H1 (cell line): ENCODE measurements around the gene PLK5. TPM values are rescaled to one million over a fixed set of nuclear protein-coding genes. Genes with fewer than 3 reads are reported as not detected.

ENCODE experiments used
- ASH2L ChIP-seq: fragments of 200-600, 300-600 bp; sonication (generic); IDR thresholded peaks from one replicate; pipeline ENCODE4 v1.7.1; 2017; ENCODE audit warnings: low read length
- BACH1 ChIP-seq: IDR thresholded peaks from 2 replicates; pipeline ENCODE4 v1.6.1; 2012; ENCODE audit warnings: low read length, improper control_type of control experiment
- CEBPB ChIP-seq: IDR thresholded peaks from 2 replicates; pipeline ENCODE4 v1.6.1; 2012; ENCODE audit warnings: low read depth, low read length
- CHD2 ChIP-seq: IDR thresholded peaks from 2 replicates; pipeline ENCODE4 v1.6.1; 2012; ENCODE audit warnings: low read length, improper control_type of control experiment
- EZH2 ChIP-seq: fragments of 200-600 bp; sonication (generic); IDR thresholded peaks from 2 replicates; pipeline ENCODE4 v1.7.1; 2012; ENCODE audit warnings: low read depth, mild to moderate bottlenecking, moderate library complexity, low read length, inconsistent platforms; ENCODE audit not compliant: severe bottlenecking
- GABPA ChIP-seq: IDR thresholded peaks from 2 replicates; pipeline ENCODE4 v1.6.1; 2011; ENCODE audit warnings: mild to moderate bottlenecking, low read length, moderate library complexity, borderline replicate concordance; ENCODE audit not compliant: insufficient read depth
- HDAC2 ChIP-seq, 2 experiments: fragments of 300-600 bp in 1 of 2; sonication (generic) in 1 of 2; IDR thresholded peaks; 2 replicates each; pipeline ENCODE4 v1.6.1; 2011 to 2012; ENCODE audit warnings: low read depth in 2 of 2, low read length in 2 of 2, mild to moderate bottlenecking in 2 of 2, moderate library complexity in 2 of 2, borderline replicate concordance in 1 of 2, inconsistent platforms in 1 of 2
- JUND ChIP-seq: IDR thresholded peaks from 2 replicates; pipeline ENCODE4 v1.6.1; 2011; ENCODE audit warnings: mild to moderate bottlenecking, improper control_type of control experiment, low read length
- KDM4A ChIP-seq: IDR thresholded peaks from one replicate; pipeline ENCODE4 v1.7.1; 2012; ENCODE audit warnings: low read depth, mild to moderate bottlenecking, moderate library complexity, low read length, inconsistent platforms; ENCODE audit not compliant: severe bottlenecking
- MAX ChIP-seq: IDR thresholded peaks from 2 replicates; pipeline ENCODE4 v1.6.1; 2012; ENCODE audit warnings: inconsistent platforms
- PHF8 ChIP-seq: fragments of 200-600 bp; sonication (generic); conservative IDR thresholded peaks from 2 replicates; pipeline ENCODE4 v1.7.1; 2012; ENCODE audit warnings: low read depth, mild to moderate bottlenecking, inconsistent platforms, low read length, moderate library complexity
- POLR2A ChIP-seq, 2 experiments: IDR thresholded peaks; 1 replicate in 1 of 2; 2 replicates in 1 of 2; pipeline ENCODE4 v1.6.1; 2011; ENCODE audit warnings: low read depth in 2 of 2, low read length in 2 of 2, mild to moderate bottlenecking in 2 of 2; ENCODE audit errors: control extremely low read depth in 1 of 2
- RXRA ChIP-seq: IDR thresholded peaks from 2 replicates; pipeline ENCODE4 v1.6.1; 2011; ENCODE audit warnings: low read depth, mild to moderate bottlenecking, low read length, moderate library complexity; ENCODE audit not compliant: insufficient read depth
- SIN3A ChIP-seq, 2 experiments: IDR thresholded peaks in 1 of 2; conservative IDR thresholded peaks in 1 of 2; 2 replicates each; pipeline ENCODE4 v1.6.1; 2011 to 2012; ENCODE audit warnings: low read length in 2 of 2, improper control_type of control experiment in 1 of 2, low read depth in 1 of 2, mild to moderate bottlenecking in 1 of 2
- SIRT6 ChIP-seq: IDR thresholded peaks from one replicate; pipeline ENCODE4 v1.7.1; 2012; ENCODE audit warnings: low read length, inconsistent platforms
- SP4 ChIP-seq: IDR thresholded peaks from 2 replicates; pipeline ENCODE4 v1.6.1; 2012; ENCODE audit warnings: low read length, inconsistent platforms
- SRF ChIP-seq: IDR thresholded peaks from 2 replicates; pipeline ENCODE4 v1.6.1; 2011; ENCODE audit warnings: mild to moderate bottlenecking, low read depth, low read length, moderate library complexity
- SUZ12 ChIP-seq: fragments of 200-600 bp; sonication (generic); IDR thresholded peaks from 2 replicates; pipeline ENCODE4 v1.6.1; 2012; ENCODE audit warnings: mild to moderate bottlenecking, inconsistent platforms, low read length, moderate library complexity, mixed read lengths
- polyA plus RNA-seq, 7 experiments: library from polyadenylated mRNA; depleted of rRNA in 3 of 7; stranded (reverse) in 5 of 7; unstranded in 2 of 7; fragments of >200 nt in 5 of 7; fragments of 200-250 nt in 2 of 7; gene quantifications; 1 replicate in 5 of 7; 2 replicates in 1 of 7; 4 replicates in 1 of 7; pipeline versions ENCODE4 v1.2.1 to v1.2.3, GENCODE V29; 2011 to 2013; ENCODE audit warnings: missing spikeins in 2 of 7, mixed read lengths in 2 of 7
- total RNA-seq: library from RNA; stranded (reverse); fragmentation: NEBNext Ultra II Directional; extraction: Animal tissue kit (Norgen Biotek cat#: 25700); gene quantifications from 2 replicates; pipeline ENCODE4 v1.2.1, GENCODE V29; 2021

PLK5 gene
- total and polyA plus RNA-seq, 2 of the 8 experiments (the other 6 are each of a cell fraction or from before 2014, with no cell fraction given) = 0.43 to 0.45 TPM

DNA sequence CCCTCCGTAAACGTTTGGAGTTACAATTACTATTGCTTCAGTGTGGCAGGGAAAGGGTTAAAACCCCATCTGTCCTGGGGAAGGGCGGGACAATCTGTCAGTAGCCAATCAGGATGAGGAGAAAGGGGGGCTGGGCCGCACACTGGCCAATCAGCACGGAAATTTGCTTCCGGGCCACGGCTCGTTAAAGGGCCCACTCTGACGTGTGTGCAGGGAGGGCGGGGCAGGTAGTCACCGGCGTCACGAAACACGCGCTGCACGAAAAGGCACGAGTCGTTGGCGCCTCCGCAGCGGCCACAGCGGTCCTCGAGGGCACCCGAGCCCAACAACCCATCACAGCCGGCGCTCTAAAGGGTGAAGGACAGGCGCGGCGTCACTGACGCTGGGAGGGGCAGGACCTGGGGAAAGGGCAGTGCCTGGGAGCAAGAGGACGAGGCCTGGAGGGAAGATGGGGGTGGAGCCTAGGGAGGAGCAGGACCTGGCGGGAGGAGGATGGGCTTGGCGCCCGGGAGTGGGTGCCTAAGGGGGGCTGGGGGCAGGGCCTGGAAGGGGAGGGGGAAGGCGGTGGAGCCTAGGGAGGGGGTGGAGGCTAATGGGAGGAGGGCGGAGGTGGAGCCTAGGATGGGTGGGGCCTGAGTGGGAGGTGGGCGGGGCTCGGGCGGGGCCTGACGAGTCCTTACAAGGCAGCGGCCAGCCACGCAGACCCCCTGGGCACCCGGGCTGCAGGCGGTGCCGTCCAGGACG lies 15.9 kb upstream of the PLK5 start (continued):
- TF ChIP-seq HDAC2 (IDR thresholded peaks at IDR 0.05; ENCODE audit: borderline replicate concordance in 1 of 2, low read depth in 2 of 2, low read length in 2 of 2) (no peak), JUND (no peak), GABPA (no peak), RXRA (no peak), SRF (no peak), MAX (peak; percentile 83), SIRT6 (no peak), PHF8 (0 out of 2 replicates have a peak, but pooled peaks have one; percentile 47), KDM4A (peak; percentile 61), CHD2 (peak; percentile 85), POLR2A (IDR thresholded peaks at IDR 0.05; ENCODE audit: control extremely low read depth in 1 of 2, low read depth in 2 of 2, low read length in 2 of 2) (no peak), SUZ12 (no peak), BACH1 (peak; percentile 50; the same call in 1 of the 2 replicates), CEBPB (0 out of 2 replicates have a peak, but pooled peaks have one; percentile 34), EZH2 (no peak), ASH2L (peak; percentile 46), SP4 (peak; percentile 75; the same call in 1 of the 2 replicates), SIN3A (conservative IDR thresholded peaks at IDR 0.05 in 1 of 2, IDR thresholded peaks at IDR 0.05 in 1 of 2; ENCODE audit: low read depth in 1 of 2, low read length in 2 of 2) (peak in 1 of 2 experiments; percentile 72; a peak in 2 of 4 replicates)
